Medulla oblongata (tissue), 1 donor: ENCODE measurements around the gene HINT2.

Source experiments
- DNase-seq: peaks from one replicate; pipeline ENCODE4 v3.0.0-alpha.2; 2015; ENCODE audit errors: extremely low spot score

Gene HINT2

GRCh38 chr9:35811381-35812024 lies 3.3 kb downstream of the HINT2 start:
- peak; percentile 28 for DNase-seq

- DNase-seq = no peak
Observed at GRCh38 chr9:35810122-35810521, 4.7 kb downstream of the HINT2 start.

GRCh38 chr9:35808433-35808832 lies 6.4 kb downstream of the HINT2 start:
- DNase-seq = no peak

- no peak for DNase-seq
Observed at GRCh38 chr9:35806101-35806500, 8.7 kb downstream of the HINT2 start.

- DNase-seq = no peak
Observed at GRCh38 chr9:35801328-35802128, 13.3 kb downstream of the HINT2 start.

- no peak for DNase-seq
Observed at GRCh38 chr9:35800530-35800929, 14.3 kb downstream of the HINT2 start.

GRCh38 chr9:35798658-35799374 lies 16.0 kb downstream of the HINT2 start:
- no peak for DNase-seq

GRCh38 chr9:35797311-35798109 lies 17.3 kb downstream of the HINT2 start:
- no peak for DNase-seq

- DNase-seq = no peak
Observed at GRCh38 chr9:35795695-35796094, 19.1 kb downstream of the HINT2 start.

GRCh38 chr9:35793461-35793860 lies 21.4 kb downstream of the HINT2 start:
- no peak for DNase-seq

- DNase-seq = no peak
Observed at GRCh38 chr9:35792826-35793225, 22.0 kb downstream of the HINT2 start.

GRCh38 chr9:35792024-35792813 lies 22.6 kb downstream of the HINT2 start:
- no peak for DNase-seq

- no peak for DNase-seq
Observed at GRCh38 chr9:35791297-35791921, 23.4 kb downstream of the HINT2 start, which contains the start of gene NPR2. Gene NPR2 (plus strand): TSS chr9:35791591. CDS start chr9:35792409, 818 bp downstream.

GRCh38 chr9:35790385-35791296 lies 24.2 kb downstream of the HINT2 start:
- DNase-seq = peak; percentile 88

- DNase-seq = no peak
Observed at GRCh38 chr9:35790025-35790384, 24.8 kb downstream of the HINT2 start.

GRCh38 chr9:35789541-35789940 lies 25.3 kb downstream of the HINT2 start:
- DNase-seq = no peak

GRCh38 chr9:35783418-35783817 lies 31.4 kb downstream of the HINT2 start:
- DNase-seq = no peak

- DNase-seq = no peak
Observed at GRCh38 chr9:35781066-35781465, 33.8 kb downstream of the HINT2 start.

- DNase-seq = no peak
Observed at GRCh38 chr9:35778496-35778895, 36.3 kb downstream of the HINT2 start.
